HepG2 (cell line): ENCODE measurements around the gene VAMP5. TPM values are rescaled to one million over a fixed set of nuclear protein-coding genes. Genes with fewer than 3 reads are reported as not detected.

ENCODE experiments used
- ATAC-seq: fragments of 200-7000 bp; cut with Tn5 transposase; 3 replicates; pipeline ENCODE4 v1.9.1; 2020; ENCODE audit warnings: mild to moderate bottlenecking, moderate library complexity
- BruUV-seq: library from RNA; stranded (reverse); fragments of 400-500 nt; replicated peaks from 2 replicates; lab custom pipeline; 2021; lab: Mats Ljungman, UMichigan
- CTCF ChIA-PET: fragments of 300-600 bp; formaldehyde crosslinking; extraction: SDS; loops from one replicate; lab custom pipeline; 2021; ENCODE audit warnings: low total read pairs, inconsistent platforms, low intra/inter-chr PET ratio; lab: Yijun Ruan, JAX
- POLR2A ChIA-PET: fragments of 350-600 bp; sonication (Branson Sonifier 250); formaldehyde crosslinking; loops from one replicate; lab custom pipeline; 2020; ENCODE audit warnings: antibody characterized with exemption, inconsistent platforms; lab: Yijun Ruan, JAX
- DNase-seq: peaks from one replicate; pipeline ENCODE4 v3.0.0-alpha.2; 2015; ENCODE audit warnings: low spot score
- FAIRE-seq: peaks from 3 replicates; lab custom pipeline; 2011; peaks lifted over from hg19 to GRCh38; lab: Jason Lieb, UNC
- H2AFZ ChIP-seq: one replicate; pipeline ENCODE4 v1.6.1; 2011; ENCODE audit warnings: low read length, inconsistent platforms
- H3K27ac ChIP-seq: fragments of 300-600 bp; 3 replicates; pipeline ENCODE4 v1.8.0; 2011; ENCODE audit warnings: mixed run types, mild to moderate bottlenecking, mixed read lengths, low read length, inconsistent platforms; ENCODE audit not compliant: insufficient read depth; ENCODE audit errors: extremely low read length
- H3K27me3 ChIP-seq, 2 experiments: fragments of 200-600 bp in 1 of 2; 2 replicates in 1 of 2; 3 replicates in 1 of 2; pipeline versions ENCODE4 v1.6.0 to v1.8.0; 2011; ENCODE audit warnings: low read length in 2 of 2, mild to moderate bottlenecking in 2 of 2, moderate library complexity in 2 of 2, inconsistent platforms in 1 of 2; ENCODE audit not compliant: insufficient read depth in 2 of 2, control insufficient read depth in 1 of 2
- H3K36me3 ChIP-seq, 2 experiments: fragments of 200-600 bp in 1 of 2; replicated peaks in 1 of 2; 2 replicates in 1 of 2; 3 replicates in 1 of 2; pipeline versions ENCODE4 v1.5.1 to v1.8.0; 2011; ENCODE audit warnings: low read length in 2 of 2, inconsistent platforms in 1 of 2; ENCODE audit not compliant: insufficient read depth in 2 of 2, control insufficient read depth in 1 of 2
- H3K4me1 ChIP-seq: 2 replicates; pipeline ENCODE4 v1.5.1; 2012; ENCODE audit warnings: low read length, inconsistent platforms; ENCODE audit not compliant: insufficient read depth
- H3K4me2 ChIP-seq: 2 replicates; pipeline ENCODE4 v1.6.0; 2011; ENCODE audit warnings: low read depth, low read length, inconsistent platforms
- H3K4me3 ChIP-seq, 3 experiments: fragments of 200-600 bp in 1 of 3; sonication (generic), shearing (Covaris generic) in 1 of 3; replicated peaks in 1 of 3; 2 replicates each; pipeline ENCODE4 v1.5.1; 2011 to 2016; ENCODE audit warnings: low read length in 3 of 3, inconsistent platforms in 2 of 3, low read depth in 2 of 3, mild to moderate bottlenecking in 2 of 3, control low read depth in 1 of 3, mixed read lengths in 1 of 3; ENCODE audit not compliant: insufficient read depth in 1 of 3
- H3K79me2 ChIP-seq: one replicate; pipeline ENCODE4 v1.6.1; 2011; ENCODE audit warnings: low read length, inconsistent platforms; ENCODE audit not compliant: insufficient read depth
- H3K9ac ChIP-seq: 2 replicates; pipeline ENCODE4 v1.6.0; 2011; ENCODE audit warnings: mild to moderate bottlenecking, low read depth, low read length, inconsistent platforms; ENCODE audit not compliant: insufficient read depth
- H3K9me3 ChIP-seq: 2 replicates; pipeline ENCODE4 v1.5.1; 2012; ENCODE audit warnings: mild to moderate bottlenecking, low read length
- H4K20me1 ChIP-seq: 2 replicates; pipeline ENCODE4 v1.6.0; 2011; ENCODE audit warnings: inconsistent platforms, mild to moderate bottlenecking, low read length, moderate library complexity; ENCODE audit not compliant: insufficient read depth
- ARID4A ChIP-seq: sonication (generic); formaldehyde crosslinking; IDR thresholded peaks from 2 replicates; pipeline ENCODE4 v1.5.0; 2020; ENCODE audit warnings: mild to moderate bottlenecking, missing genetic modification reagents, borderline replicate concordance
- KAT7 ChIP-seq: IDR thresholded peaks from 2 replicates; pipeline ENCODE4 v1.6.1; 2018; ENCODE audit warnings: borderline replicate concordance, missing compliant biosample characterization
- KDM5A ChIP-seq: fragments of 200-600 bp; sonication (generic); IDR thresholded peaks from 2 replicates; pipeline ENCODE4 v1.7.0; 2018; ENCODE audit warnings: antibody characterized with exemption, mild to moderate bottlenecking, low read length, borderline replicate concordance
- NCOR1 ChIP-seq: fragments of 200-600 bp; sonication (generic); IDR thresholded peaks from 2 replicates; pipeline ENCODE4 v1.7.0; 2017; ENCODE audit warnings: antibody characterized with exemption, low read length, borderline replicate concordance
- NRL ChIP-seq: sonication (generic); formaldehyde crosslinking; IDR thresholded peaks from 2 replicates; pipeline ENCODE4 v1.5.0; 2020; ENCODE audit warnings: missing genetic modification reagents, mild to moderate bottlenecking, moderate library complexity, borderline replicate concordance
- PPARG ChIP-seq: conservative IDR thresholded peaks from 2 replicates; pipeline ENCODE4 v1.6.1; 2016; ENCODE audit warnings: missing biosample characterization, missing genetic modification reagents
- RAD21 ChIP-seq: fragments of 450-650 bp; formaldehyde crosslinking; IDR thresholded peaks from 2 replicates; pipeline ENCODE4 v1.5.0; 2020; ENCODE audit warnings: mild to moderate bottlenecking
- RXRA ChIP-seq: sonication (generic); formaldehyde crosslinking; IDR thresholded peaks from 2 replicates; pipeline ENCODE4 v1.5.1; 2020; ENCODE audit warnings: missing genetic modification reagents
- TCF7L2 ChIP-seq: IDR thresholded peaks from 2 replicates; pipeline ENCODE4 v1.6.1; 2011; ENCODE audit warnings: mild to moderate bottlenecking, low read depth, low read length, moderate library complexity
- ZBTB49 ChIP-seq: sonication (generic); formaldehyde crosslinking; IDR thresholded peaks from 2 replicates; pipeline ENCODE4 v1.4.0; 2020; ENCODE audit warnings: missing genetic modification reagents, borderline replicate concordance
- ZNF615 ChIP-seq: sonication (generic); formaldehyde crosslinking; IDR thresholded peaks from 2 replicates; pipeline ENCODE4 v1.5.0; 2020; ENCODE audit warnings: mild to moderate bottlenecking, missing genetic modification reagents, borderline replicate concordance
- ZNF788 ChIP-seq: sonication (generic); formaldehyde crosslinking; IDR thresholded peaks from 2 replicates; pipeline ENCODE4 v1.5.0; 2020; ENCODE audit warnings: mild to moderate bottlenecking, missing genetic modification reagents, borderline replicate concordance
- ZNF879 ChIP-seq: sonication (generic); formaldehyde crosslinking; IDR thresholded peaks from 2 replicates; pipeline ENCODE4 v1.8.1; 2023; ENCODE audit warnings: missing genetic modification reagents
- ZNF883 ChIP-seq: sonication (generic); formaldehyde crosslinking; IDR thresholded peaks from 2 replicates; pipeline ENCODE4 v1.5.1; 2020; ENCODE audit warnings: mild to moderate bottlenecking, missing genetic modification reagents; ENCODE audit errors: not compliant biosample characterization
- WGBS: methylation state at CpG from one replicate; pipeline ENCODE4 v1.1.6; 2017; ENCODE audit warnings: low lambda C conversion rate; 5-methylcytosine and 5-hydroxymethylcytosine counted together
- in situ Hi-C: cut with HindIII; loops from 2 replicates; pipeline ENCODE4 v1.10.0; 2017; ENCODE audit warnings: low pct_unique_long_range_greater_than_20kb; ENCODE audit not compliant: extremely low pct_ligation_motif_present
- intact Hi-C: fragments of 100-400 bp; cut with micrococcal nuclease; formaldehyde crosslinking; loops from one replicate; pipeline ENCODE4 v1.10.0; 2022; ENCODE audit not compliant: unreplicated experiment
- polyA plus RNA-seq, 8 experiments: library from polyadenylated mRNA; depleted of rRNA in 3 of 8; stranded (reverse) in 7 of 8; unstranded in 1 of 8; fragments of >200 nt; fragmentation: Illumina TruSeq in 4 of 8; extraction: Trizol in 4 of 8; gene quantifications; 2 replicates each; pipeline versions ENCODE4 v1.2.1 to v1.2.3, GENCODE V29; 2011 to 2016; ENCODE audit warnings: low read depth in 4 of 8, missing spikeins in 1 of 8, mixed read lengths in 1 of 8; ENCODE audit not compliant: insufficient read depth in 1 of 8
- total RNA-seq, 5 experiments: library from RNA; depleted of rRNA; stranded (reverse); fragments of >200 nt; fragmentation: Illumina TruSeq; extraction: Trizol; gene quantifications; 2 replicates each; pipeline ENCODE4 v1.2.3, GENCODE V29; 2016; ENCODE audit warnings: low read depth in 1 of 5

Gene VAMP5
- total and polyA plus RNA-seq, 2 of the 13 experiments (the other 11 are each of a cell fraction or from before 2014, with no cell fraction given), result 7.2 to 56.7 TPM

- no peak for TF ChIP-seq ZBTB49
- TF ChIP-seq ZNF879, result peak; percentile 65; the same call in 1 of the 2 replicates
Observed at GRCh38 chr2:85560812-85561279, 23.4 kb upstream of the VAMP5 start (continued).

GRCh38 chr2:85561280-85562212, 22.7 kb upstream of the VAMP5 start, which contains the start of gene GGCX:
TSS of gene GGCX (minus strand) at chr2:85561493. CDS start at chr2:85561428, 65 bp downstream.
- Histone ChIP-seq H3K9me3 (no peaks in the 10 kb centered on the region), H4K20me1 (peaks cover 6% of the 10 kb centered on the region; the same call in 1 of the 2 replicates), H3K27ac (peak within 1 kb of the TSS; percentile 91), H3K4me3 (peak within 1 kb of the TSS; percentile 84 to 98 (median 91)), H3K4me1 (peaks cover 59% of the 10 kb centered on the region), H3K27me3 (peaks cover 0 to 4% of the 10 kb centered on the region in 2 experiments; a peak in 1 of 5 replicates), H2AFZ (peak within 1 kb of the TSS; percentile 56), H3K9ac (peak within 1 kb of the TSS; percentile 92), H3K4me2 (peak within 1 kb of the TSS; percentile 96), H3K36me3 (peaks cover 3 to 23% of the 10 kb centered on the region in 2 experiments; a peak in 4 of 5 replicates), H3K79me2 (peaks cover 40% of the 10 kb centered on the region)
- 5% methylated on average over 58 of the region's 64 CpGs for WGBS
- CTCF ChIA-PET, result no interaction called here
- POLR2A ChIA-PET, result interaction anchor here (0.8 to 20.8 kb wide), 24 partner anchors 7 to 236 kb away, joined by 3 to 645 read pairs (median 6); partner anchors contain the start of genes C2orf68, ELMOD3, MAT2A and RETSAT
- ATAC-seq (peak; percentile 89), FAIRE-seq (peak; percentile 71), DNase-seq (peak; percentile 95)
- BruUV-seq, result TSS peak; percentile 98
- in situ Hi-C loops (no loop called here), intact Hi-C loops (loop anchor here (1.0 to 2.0 kb wide), 2 partner anchors 15 to 41 kb away; partner anchors contain the start of genes TMEM150A and VAMP8)
- peak; percentile 71; the same call in 1 of the 2 replicates for TF ChIP-seq RXRA (CRISPR knock-in tag)
- peak; percentile 94 for TF ChIP-seq NRL (CRISPR knock-in tag)
- TF ChIP-seq TCF7L2, result no peak
- TF ChIP-seq ZNF615 (CRISPR knock-in tag), result no peak
- TF ChIP-seq KDM5A, result peak; percentile 88; the same call in 1 of the 2 replicates
- TF ChIP-seq ZNF883 (CRISPR knock-in tag), result peak; percentile 69
- peak; percentile 91; the same call in 1 of the 2 replicates for TF ChIP-seq NCOR1
- TF ChIP-seq ARID4A (CRISPR knock-in tag), result peak; percentile 93
- peak; percentile 83 for TF ChIP-seq PPARG (CRISPR knock-in tag)
- peak; percentile 96; the same call in 1 of the 2 replicates for TF ChIP-seq KAT7 (CRISPR knock-in tag)
- peak; percentile 70 for TF ChIP-seq RAD21
- peak; percentile 94; the same call in 1 of the 2 replicates for TF ChIP-seq ZNF788 (CRISPR knock-in tag)
